B cell (primary cell): Measurements from ENCODE around the gene NFATC2. TPM values are rescaled to one million over a fixed set of nuclear protein-coding genes. Genes with fewer than 3 reads are reported as not detected.

Source experiments
- ATAC-seq: fragments of 200-7000 bp; cut with Tn5 transposase; one replicate; pipeline ENCODE4 v1.10.0; 2021; ENCODE audit warnings: low read depth, mild to moderate bottlenecking, moderate number of reproducible peaks, moderate library complexity
- CTCF ChIA-PET: fragments of 350-600 bp; sonication (Branson Sonifier 250); formaldehyde crosslinking; loops from one replicate; lab custom pipeline; 2021; ENCODE audit warnings: antibody characterized with exemption, inconsistent platforms; lab: Charles Lee
- POLR2A ChIA-PET: fragments of 350-600 bp; sonication (Branson Sonifier 250); formaldehyde crosslinking; loops from one replicate; lab custom pipeline; 2021; ENCODE audit warnings: antibody characterized with exemption; lab: Charles Lee
- DNase-seq: peaks from one replicate; pipeline ENCODE4 v3.0.0; 2013
- H2AFZ ChIP-seq: 2 replicates; pipeline ENCODE4 v1.6.1; 2012; ENCODE audit warnings: mild to moderate bottlenecking, low read depth, low read length; ENCODE audit not compliant: insufficient read depth, poor library complexity, severe bottlenecking
- H3K27ac ChIP-seq, 2 donors: 1 replicate in 1 of 2; 2 replicates in 1 of 2; pipeline ENCODE4 v1.5.1; 2012 to 2013; ENCODE audit warnings: low read length in 2 of 2, mild to moderate bottlenecking in 2 of 2, moderate library complexity in 1 of 2
- H3K27me3 ChIP-seq, 4 experiments: fragments of 200-600 bp in 1 of 4; sonication (generic) in 1 of 4; replicated peaks in 1 of 4; 1 replicate in 2 of 4; 2 replicates in 2 of 4; pipeline versions ENCODE4 v1.6.1 to v1.7.0; 2013 to 2016; ENCODE audit warnings: low read length in 3 of 4, mild to moderate bottlenecking in 2 of 4, mixed read lengths in 1 of 4, moderate library complexity in 1 of 4; ENCODE audit not compliant: insufficient read depth in 4 of 4, control insufficient read depth in 3 of 4; ENCODE audit errors: control extremely low read depth in 1 of 4
- H3K36me3 ChIP-seq, 2 experiments: replicated peaks in 1 of 2; 1 replicate in 1 of 2; 2 replicates in 1 of 2; pipeline versions ENCODE4 v1.6.1 to v1.7.1; 2013; ENCODE audit warnings: low read length in 1 of 2; ENCODE audit not compliant: insufficient read depth in 2 of 2, control insufficient read depth in 1 of 2; ENCODE audit errors: control extremely low read depth in 1 of 2, extremely low read depth in 1 of 2
- H3K4me1 ChIP-seq, 2 donors: fragments of 200-600 bp in 1 of 2; sonication (generic) in 1 of 2; 1 replicate in 1 of 2; 2 replicates in 1 of 2; pipeline versions ENCODE4 v1.5.1 to v1.6.1; 2013 to 2017; ENCODE audit warnings: low read length in 2 of 2; ENCODE audit not compliant: control insufficient read depth in 2 of 2, insufficient read depth in 2 of 2
- H3K4me2 ChIP-seq: replicated peaks from 2 replicates; pipeline ENCODE3; 2012; ENCODE audit warnings: mild to moderate bottlenecking, low read depth, low read length; ENCODE audit not compliant: poor library complexity, severe bottlenecking
- H3K4me3 ChIP-seq, 5 experiments: fragments of 200-600 bp in 1 of 5; sonication (generic) in 1 of 5; 1 replicate in 3 of 5; 2 replicates in 2 of 5; pipeline versions ENCODE4 v1.5.1 to v1.7.0; 2011 to 2016; ENCODE audit warnings: low read length in 4 of 5, mild to moderate bottlenecking in 4 of 5, low read depth in 2 of 5, control low read depth in 1 of 5, moderate library complexity in 1 of 5; ENCODE audit not compliant: insufficient read depth in 1 of 5; ENCODE audit errors: control extremely low read depth in 1 of 5, extremely low read depth in 1 of 5
- H3K79me2 ChIP-seq: fragments of 200-600 bp; sonication (generic); one replicate; pipeline ENCODE4 v1.6.0; 2016; ENCODE audit warnings: low read length; ENCODE audit not compliant: control insufficient read depth, insufficient read depth
- H3K9ac ChIP-seq: fragments of 200-600 bp; sonication (generic); 2 replicates; pipeline ENCODE4 v1.6.1; 2017; ENCODE audit warnings: mild to moderate bottlenecking, low read length, moderate library complexity
- H3K9me3 ChIP-seq, 3 donors: one replicate each; pipeline versions ENCODE4 v1.6.1 to v1.7.1; 2013; ENCODE audit warnings: low read length in 2 of 3; ENCODE audit not compliant: control insufficient read depth in 2 of 3, insufficient read depth in 1 of 3; ENCODE audit errors: control extremely low read depth in 1 of 3
- H4K20me1 ChIP-seq: 2 replicates; pipeline ENCODE4 v1.6.0; 2012; ENCODE audit warnings: mild to moderate bottlenecking, low read length; ENCODE audit not compliant: insufficient read depth, control insufficient read depth, poor library complexity, severe bottlenecking
- H3K27ac Mint-ChIP-seq: one replicate; pipeline ENCODE4 v1.8.0; 2021; ENCODE audit warnings: mixed read lengths
- H3K27me3 Mint-ChIP-seq: one replicate; pipeline ENCODE4 v1.8.0; 2021; ENCODE audit warnings: mixed read lengths
- H3K4me1 Mint-ChIP-seq: one replicate; pipeline ENCODE4 v1.8.0; 2021; ENCODE audit warnings: mixed read lengths
- H3K4me3 Mint-ChIP-seq: one replicate; pipeline ENCODE4 v1.8.0; 2021; ENCODE audit warnings: mixed read lengths
- H3K9me3 Mint-ChIP-seq: one replicate; pipeline ENCODE4 v1.8.0; 2022; ENCODE audit warnings: mixed read lengths; ENCODE audit not compliant: insufficient read depth
- CTCF ChIP-seq: fragments of 200-600 bp; IDR thresholded peaks from one replicate; pipeline ENCODE4 v1.8.0; 2022; ENCODE audit warnings: antibody characterized with exemption, mild to moderate bottlenecking
- EZH2 ChIP-seq: IDR thresholded peaks from 2 replicates; pipeline ENCODE4 v1.6.1; 2012; ENCODE audit warnings: borderline replicate concordance, low read depth, mild to moderate bottlenecking, moderate library complexity, low read length; ENCODE audit not compliant: insufficient read depth, poor library complexity, severe bottlenecking
- WGBS: methylation state at CpG from one replicate; pipeline ENCODE4 v1.1.5; 2013; ENCODE audit warnings: missing lambda C conversion rate; ENCODE audit not compliant: insufficient coverage; 5-methylcytosine and 5-hydroxymethylcytosine counted together
- intact Hi-C: fragments of 100-400 bp; cut with micrococcal nuclease; formaldehyde crosslinking; loops from one replicate; pipeline ENCODE4 v1.10.0; 2022
- polyA plus RNA-seq: library from polyadenylated mRNA; depleted of rRNA; stranded (reverse); fragments of >200 nt; gene quantifications from 2 replicates; pipeline ENCODE4 v1.2.3, GENCODE V29; 2012
- total RNA-seq, 2 donors: library from RNA; stranded (reverse); fragments of 120-200 nt in 1 of 2; gene quantifications; 1 replicate in 1 of 2; 2 replicates in 1 of 2; pipeline versions ENCODE4 v1.2.3 to v1.2.4, GENCODE V29; 2013 to 2022

Gene NFATC2
- total and polyA plus RNA-seq, 2 donors (not counting 1 experiment from before 2014, with no cell fraction given), result 10.1 to 38.0 TPM

- ChIA-PET POLR2A (no interaction called here), CTCF (interaction anchor here (1.1 kb wide), 1 partner anchor 179 kb away, joined by 3 read pairs; no protein-coding TSS in a partner anchor)
- intact Hi-C loops, result no loop called here
- H3K79me2 ChIP-seq, result no peaks in the 10 kb centered on the region
- H3K9me3 ChIP-seq, result no peaks in the 10 kb centered on the region
- no CpG with 5 or more reads among the region's 3 CpGs for WGBS
- Mint-ChIP-seq H3K4me3 (no peak overlapping the region), H3K27ac (no peak overlapping the region), H3K27me3 (peaks cover 19% of the 10 kb centered on the region), H3K9me3 (no peaks in the 10 kb centered on the region), H3K4me1 (peaks cover 2% of the 10 kb centered on the region)
- no peaks in the 10 kb centered on the region for H3K36me3 ChIP-seq
- no peaks in the 10 kb centered on the region for H3K4me1 ChIP-seq
- ATAC-seq (no peak), DNase-seq (no peak)
- no peak overlapping the region for H3K27ac ChIP-seq
- H4K20me1 ChIP-seq, result no peaks in the 10 kb centered on the region
- H3K9ac ChIP-seq, result no peak overlapping the region
- no peak overlapping the region for H3K4me3 ChIP-seq
- peaks cover 0 to 9% (median 0%) of the 10 kb centered on the region in 4 experiments for H3K27me3 ChIP-seq
- H3K4me2 ChIP-seq, result no peak overlapping the region
- no peak overlapping the region for H2AFZ ChIP-seq
- TF ChIP-seq CTCF, result no peak
- no peak for TF ChIP-seq EZH2
Observed at GRCh38 chr20:51551186-51551585, 8.7 kb upstream of the NFATC2 start.

- no peak overlapping the region for H3K9ac ChIP-seq
- 100% methylated on average over 4 of the region's 4 CpGs for WGBS
- Mint-ChIP-seq H3K27me3 (peaks cover 14% of the 10 kb centered on the region), H3K9me3 (no peaks in the 10 kb centered on the region), H3K4me1 (peaks cover under 1% of the 10 kb centered on the region), H3K4me3 (no peak overlapping the region), H3K27ac (no peak overlapping the region)
- no peaks in the 10 kb centered on the region for H3K4me1 ChIP-seq
- H3K4me2 ChIP-seq, result no peak overlapping the region
- H4K20me1 ChIP-seq, result no peaks in the 10 kb centered on the region
- no peak overlapping the region for H3K27ac ChIP-seq
- no peaks in the 10 kb centered on the region for H3K79me2 ChIP-seq
- H2AFZ ChIP-seq, result no peak overlapping the region
- DNase-seq (no peak), ATAC-seq (no peak)
- H3K27me3 ChIP-seq, result peaks cover 0 to 11% (median 0%) of the 10 kb centered on the region in 4 experiments
- no peaks in the 10 kb centered on the region for H3K9me3 ChIP-seq
- ChIA-PET POLR2A (no interaction called here), CTCF (interaction anchor here (1.0 to 1.2 kb wide), 2 partner anchors 23 to 164 kb away, joined by 3 read pairs; no protein-coding TSS in a partner anchor)
- H3K36me3 ChIP-seq, result no peaks in the 10 kb centered on the region
- TF ChIP-seq EZH2, result no peak
- TF ChIP-seq CTCF, result no peak
- intact Hi-C loops, result loop anchor here (10.0 kb wide), 1 partner anchor 815 kb away; the partner anchor contains the start of gene PARD6B
- no peak overlapping the region for H3K4me3 ChIP-seq
Observed at GRCh38 chr20:51549474-51549873, 7.0 kb upstream of the NFATC2 start.
